ENCODE data around the gene HSPA14. TPM values are rescaled to one million over a fixed set of nuclear protein-coding genes. Genes with fewer than 3 reads are reported as not detected.

The HSPA14 gene
- total and polyA plus RNA-seq, 4 donors: 11.1 to 13.6 (median 12.0) TPM

- Histone ChIP-seq H3K9ac (ENCODE audit: insufficient read depth in 1 of 2, low read length in 2 of 2) (no peak overlapping the region), H3K4me1 (ENCODE audit: control insufficient read depth in 5 of 5, insufficient read depth in 5 of 5, low read length in 5 of 5) (no peaks in the 10 kb centered on the region), H3K36me3 (ENCODE audit: control insufficient read depth in 4 of 4, insufficient read depth in 4 of 4, low read length in 4 of 4) (no peaks in the 10 kb centered on the region), H3K27me3 (ENCODE audit: control insufficient read depth in 3 of 3, insufficient read depth in 3 of 3, low read length in 2 of 3) (no peaks in the 10 kb centered on the region), H3K4me3 (no peak overlapping the region), H3K9me3 (ENCODE audit: control insufficient read depth in 4 of 4, insufficient read depth in 3 of 4, low read length in 3 of 4) (no peaks in the 10 kb centered on the region), H3K27ac (ENCODE audit: low read depth in 1 of 2, low read length in 1 of 2) (no peak overlapping the region)
- 33 to 38% methylated on average over 3 of the region's 3 CpGs for WGBS, 2 donors
- ATAC-seq (ENCODE audit: insufficient read depth, low FRiP score) (no peak), DNase-seq (peak; percentile 45 to 76 (median 67))
- peak; percentile 30 for TF ChIP-seq CTCF (IDR thresholded peaks at IDR 0.05; ENCODE audit: control extremely low read depth, extremely low read depth)
Measured at GRCh38 chr10:14822879-14823755, 15.0 kb upstream of the HSPA14 start.

GRCh38 chr10:14823966-14824365, 14.1 kb upstream of the HSPA14 start:
- no peaks in the 10 kb centered on the region for H3K27me3 ChIP-seq (ENCODE audit: control insufficient read depth in 3 of 3, insufficient read depth in 3 of 3, low read length in 2 of 3)
- no peaks in the 10 kb centered on the region for H3K4me1 ChIP-seq (ENCODE audit: control insufficient read depth in 5 of 5, insufficient read depth in 5 of 5, low read length in 5 of 5)
- no peak overlapping the region for H3K9ac ChIP-seq (ENCODE audit: insufficient read depth in 1 of 2, low read length in 2 of 2)
- ATAC-seq (ENCODE audit: insufficient read depth, low FRiP score) (no peak), DNase-seq (no peak)
- H3K27ac ChIP-seq (ENCODE audit: low read depth in 1 of 2, low read length in 1 of 2): no peak overlapping the region
- TF ChIP-seq CTCF (IDR thresholded peaks at IDR 0.05; ENCODE audit: control extremely low read depth, extremely low read depth): no peak
- H3K36me3 ChIP-seq (ENCODE audit: control insufficient read depth in 4 of 4, insufficient read depth in 4 of 4, low read length in 4 of 4): no peaks in the 10 kb centered on the region
- 89 to 95% methylated on average over 3 of the region's 3 CpGs for WGBS, 2 donors
- H3K4me3 ChIP-seq: no peak overlapping the region
- no peaks in the 10 kb centered on the region for H3K9me3 ChIP-seq (ENCODE audit: control insufficient read depth in 4 of 4, insufficient read depth in 3 of 4, low read length in 3 of 4)

GRCh38 chr10:14826076-14826829, 11.9 kb upstream of the HSPA14 start:
- Histone ChIP-seq H3K27me3 (ENCODE audit: control insufficient read depth in 3 of 3, insufficient read depth in 3 of 3, low read length in 2 of 3) (no peaks in the 10 kb centered on the region), H3K9me3 (ENCODE audit: control insufficient read depth in 4 of 4, insufficient read depth in 3 of 4, low read length in 3 of 4) (no peaks in the 10 kb centered on the region), H3K36me3 (ENCODE audit: control insufficient read depth in 4 of 4, insufficient read depth in 4 of 4, low read length in 4 of 4) (no peaks in the 10 kb centered on the region), H3K27ac (ENCODE audit: low read depth in 1 of 2, low read length in 1 of 2) (no peak overlapping the region), H3K4me3 (no peak overlapping the region), H3K4me1 (ENCODE audit: control insufficient read depth in 5 of 5, insufficient read depth in 5 of 5, low read length in 5 of 5) (no peaks in the 10 kb centered on the region), H3K9ac (ENCODE audit: insufficient read depth in 1 of 2, low read length in 2 of 2) (no peak overlapping the region)
- TF ChIP-seq CTCF (IDR thresholded peaks at IDR 0.05; ENCODE audit: control extremely low read depth, extremely low read depth): no peak
- ATAC-seq (ENCODE audit: insufficient read depth, low FRiP score) (no peak), DNase-seq (no peak)
- WGBS, 2 donors: 24 to 29% methylated on average over 1 of the region's 1 CpG

All from lung (tissue), 12 donors.